ENCODE measurements around the gene LRP1B. TPM values are rescaled to one million over a fixed set of nuclear protein-coding genes. Genes with fewer than 3 reads are reported as not detected.

LRP1B gene
- polyA plus RNA-seq, 3 donors: 0.55 to 1.3 (median 0.78) TPM

- no peak for DNase-seq
These were observed 88.8 kb downstream of the LRP1B start for GRCh38 chr2:142041996-142042395.

- no peak for DNase-seq
These were observed 89.7 kb downstream of the LRP1B start for GRCh38 chr2:142041105-142041504.

DNA sequence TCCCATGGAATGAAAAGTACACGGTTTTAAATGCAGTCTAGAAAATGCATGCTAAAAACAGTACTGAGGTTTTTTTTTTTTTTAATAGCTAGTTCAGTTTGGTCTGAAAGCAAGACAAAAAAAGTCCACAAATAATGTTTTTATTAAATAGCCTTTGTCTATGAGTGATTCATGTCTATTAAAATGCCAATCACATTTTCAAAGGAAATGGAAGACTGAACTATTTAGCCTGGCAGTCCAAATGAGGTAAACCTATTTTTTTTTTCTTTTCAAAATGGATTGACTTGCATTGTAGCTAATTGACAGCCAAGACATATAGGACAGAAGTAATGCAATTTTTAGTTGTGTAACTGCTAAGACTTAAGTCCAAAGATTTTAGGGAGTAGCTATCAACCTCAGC is 90.3 kb downstream of the LRP1B start:
- DNase-seq: no peak

GRCh38 chr2:142038826-142039225 is 92.0 kb downstream of the LRP1B start:
- DNase-seq: no peak

GRCh38 chr2:142037744-142038143 is 93.1 kb downstream of the LRP1B start:
- no peak for DNase-seq

DNA sequence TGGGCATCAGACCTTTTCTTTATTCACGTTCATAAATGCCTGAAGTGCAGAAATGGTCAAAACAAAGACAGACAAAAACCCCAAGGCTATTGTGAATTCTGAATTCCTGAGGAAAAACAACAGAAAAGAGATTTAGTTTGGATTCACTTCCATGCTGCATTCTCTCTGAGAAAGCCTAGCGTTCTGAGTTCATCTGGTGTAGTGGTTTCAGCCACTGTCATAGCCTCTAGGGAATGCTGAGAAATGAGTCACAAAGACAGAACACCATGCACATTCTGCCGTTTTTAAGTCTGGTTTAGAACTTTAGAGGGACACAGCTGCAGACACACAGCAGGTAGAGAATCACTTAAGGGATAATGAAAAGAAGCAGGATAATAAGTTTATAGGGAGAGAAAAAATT is 93.8 kb downstream of the LRP1B start:
- DNase-seq: no peak

DNA sequence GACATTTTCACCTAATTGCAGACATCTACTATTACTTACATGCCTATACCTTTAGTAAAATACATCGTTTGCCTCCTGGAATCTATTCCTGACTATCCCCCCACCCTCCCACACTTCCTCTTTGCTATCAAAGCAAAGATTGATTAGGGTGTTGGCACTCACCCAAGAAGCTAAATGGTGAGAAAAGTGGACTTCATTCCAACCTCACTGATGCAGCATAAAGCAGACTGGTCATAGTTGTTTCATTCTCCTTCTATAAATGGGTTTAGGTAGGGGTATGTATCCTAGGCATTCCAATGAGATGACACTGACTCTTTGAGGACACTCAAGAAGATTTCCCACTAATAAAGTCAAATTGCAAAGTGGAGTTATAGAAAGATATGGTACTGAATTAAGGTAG is 97.4 kb downstream of the LRP1B start:
- no peak for DNase-seq

DNA sequence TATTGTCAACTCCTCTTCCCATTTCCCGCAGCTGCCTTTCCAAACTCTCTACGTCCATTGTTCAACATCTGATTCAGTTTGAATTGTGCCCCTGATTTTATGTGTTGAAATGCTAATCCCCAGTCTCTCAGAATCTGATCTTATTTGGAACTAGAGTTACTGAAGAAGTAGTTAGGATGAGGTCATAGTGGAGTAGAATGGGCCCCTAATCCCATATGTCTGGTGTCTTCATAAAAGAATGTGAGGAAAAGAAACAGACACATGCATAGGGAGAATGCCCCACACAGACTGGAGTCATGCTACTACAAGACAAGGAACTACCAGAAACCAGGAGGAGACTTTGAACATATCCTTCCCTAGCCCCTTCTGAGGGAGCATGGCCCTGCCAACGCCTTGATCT is 99.2 kb downstream of the LRP1B start:
- DNase-seq: no peak

DNA sequence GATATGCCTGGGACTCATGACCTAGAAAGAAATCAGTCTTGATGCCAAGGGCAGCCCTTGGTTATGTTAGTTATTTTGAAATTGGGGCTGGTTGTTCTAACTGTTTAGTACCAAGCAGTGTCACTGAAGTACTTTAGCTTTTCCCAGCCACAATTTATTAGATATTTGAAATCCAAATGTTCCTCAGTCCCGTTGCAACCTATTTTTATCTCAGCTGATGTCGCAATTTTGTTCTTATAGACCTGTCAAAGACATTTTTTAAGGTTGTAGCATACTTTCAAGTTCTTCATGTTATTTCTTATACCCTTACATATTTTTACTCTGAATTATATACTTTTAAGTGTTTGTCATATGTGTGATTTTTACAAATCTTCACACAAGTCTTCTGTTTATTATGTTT is 100.1 kb downstream of the LRP1B start:
- no peak for DNase-seq

- DNase-seq: no peak
These were observed 100.8 kb downstream of the LRP1B start for GRCh38 chr2:142029974-142030373.

DNA sequence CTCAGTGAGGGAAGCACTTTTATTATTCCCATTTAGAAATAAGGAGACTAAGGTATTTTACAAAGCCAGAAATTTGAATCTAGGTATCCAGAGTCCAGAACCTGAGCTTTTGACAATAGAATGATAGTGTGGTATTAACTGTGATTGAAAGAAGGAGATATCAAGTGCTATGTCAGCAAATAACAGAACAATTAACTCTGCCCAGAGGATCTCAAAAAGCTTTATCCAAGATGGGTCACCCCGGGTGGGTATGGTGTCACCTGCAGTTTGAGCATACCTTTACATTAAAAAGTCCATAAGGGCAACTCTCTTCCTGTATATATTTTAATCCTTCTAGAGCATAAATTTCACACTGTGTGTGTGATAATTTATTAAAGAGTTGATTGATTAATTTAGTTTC is 105.4 kb downstream of the LRP1B start:
- no peak for DNase-seq

- no peak for DNase-seq
These were observed 110.4 kb downstream of the LRP1B start for GRCh38 chr2:142020368-142020767.

GRCh38 chr2:142014536-142014935 is 116.3 kb downstream of the LRP1B start:
- DNase-seq: no peak

DNA sequence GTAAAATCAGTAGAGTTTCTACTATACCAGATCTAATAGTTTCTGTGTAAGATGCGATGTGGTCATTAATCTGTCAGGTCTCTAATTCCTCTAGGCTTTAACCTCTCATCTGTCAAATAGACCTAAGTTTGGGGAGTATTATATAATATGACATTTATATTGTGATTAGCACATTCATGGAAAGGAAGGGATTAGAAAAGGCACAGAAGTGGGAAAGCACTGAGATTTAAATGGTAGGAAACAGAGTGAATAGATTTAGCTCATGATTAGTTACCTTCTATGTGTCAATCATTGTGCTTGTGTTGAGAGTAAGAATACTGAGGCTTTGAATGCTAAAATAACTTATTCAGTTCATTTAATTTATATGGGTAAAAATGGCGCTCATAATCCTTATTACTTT is 118.0 kb downstream of the LRP1B start:
- no peak for DNase-seq

DNA sequence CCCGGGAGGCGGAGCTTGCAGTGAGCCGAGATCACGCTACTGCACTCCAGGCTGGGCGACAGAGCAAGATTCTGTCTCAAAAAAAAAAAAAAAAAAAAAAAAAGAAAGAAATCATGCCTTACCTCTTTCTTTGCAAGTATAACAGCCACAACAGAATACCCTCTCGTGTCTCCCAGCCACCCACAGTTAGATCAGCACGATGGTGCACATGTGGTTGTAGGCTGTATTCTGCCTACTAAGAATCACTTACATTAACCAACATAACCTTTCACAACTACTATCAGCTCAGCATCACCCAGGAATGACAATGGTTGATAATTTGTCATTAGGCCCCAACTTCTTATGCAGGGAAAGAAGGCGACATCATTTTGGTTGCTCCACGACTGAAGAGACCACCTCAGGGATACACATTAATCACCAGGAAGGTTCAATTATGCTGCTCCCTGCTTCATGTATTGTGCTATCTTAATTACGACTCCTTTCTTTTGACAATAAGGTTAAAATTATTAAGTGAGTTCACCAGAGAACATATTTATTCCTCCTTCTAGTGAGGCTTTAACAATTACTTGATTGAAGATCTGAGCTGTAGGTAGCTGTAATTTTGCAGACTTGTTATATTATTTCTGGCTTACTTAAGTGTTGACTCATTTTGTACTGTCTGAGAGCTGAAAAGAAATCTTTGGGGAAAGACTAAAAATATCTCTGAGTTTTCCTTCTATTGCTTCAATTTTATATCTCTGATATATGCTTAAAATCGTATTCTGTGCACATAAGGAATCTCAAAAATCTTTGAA is 120.1 kb downstream of the LRP1B start:
- no peak for DNase-seq

DNA sequence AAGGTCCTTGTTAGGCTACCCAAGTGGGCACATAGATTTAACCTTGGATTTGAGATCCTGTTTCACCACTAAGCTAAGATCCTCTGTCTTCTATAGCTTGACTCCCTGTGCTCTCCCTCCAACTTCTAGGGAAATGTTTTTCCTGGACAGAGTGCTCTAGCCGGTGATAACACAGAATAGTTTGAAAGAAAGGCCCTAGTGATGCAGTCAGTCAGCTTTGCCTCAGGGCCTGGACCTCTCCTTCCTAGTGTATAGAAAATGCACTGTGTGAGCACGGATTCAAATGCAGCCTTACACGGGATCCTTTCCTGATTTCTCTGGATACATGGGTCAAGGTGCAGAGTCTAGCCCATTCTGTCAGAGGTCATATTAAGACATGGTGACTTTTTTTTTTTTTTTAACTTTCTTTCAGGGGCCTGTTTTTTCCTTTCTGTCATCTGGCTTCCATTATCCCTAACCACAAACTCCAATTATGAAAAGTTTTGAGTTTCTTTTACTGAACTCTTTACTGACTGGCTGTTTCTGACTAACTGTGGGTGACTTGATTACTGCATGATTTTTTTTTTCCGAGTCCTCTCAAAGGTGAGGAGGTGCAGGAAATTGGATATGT is 122.6 kb downstream of the LRP1B start:
- DNase-seq: no peak

GRCh38 chr2:141994066-141994465 is 136.8 kb downstream of the LRP1B start:
- no peak for DNase-seq

- no peak for DNase-seq
These were observed 138.1 kb downstream of the LRP1B start for GRCh38 chr2:141992695-141993094.

- no peak for DNase-seq
These were observed 162.4 kb downstream of the LRP1B start for GRCh38 chr2:141968433-141968832.

GRCh38 chr2:141967980-141968379 is 162.8 kb downstream of the LRP1B start:
- DNase-seq: no peak

DNA sequence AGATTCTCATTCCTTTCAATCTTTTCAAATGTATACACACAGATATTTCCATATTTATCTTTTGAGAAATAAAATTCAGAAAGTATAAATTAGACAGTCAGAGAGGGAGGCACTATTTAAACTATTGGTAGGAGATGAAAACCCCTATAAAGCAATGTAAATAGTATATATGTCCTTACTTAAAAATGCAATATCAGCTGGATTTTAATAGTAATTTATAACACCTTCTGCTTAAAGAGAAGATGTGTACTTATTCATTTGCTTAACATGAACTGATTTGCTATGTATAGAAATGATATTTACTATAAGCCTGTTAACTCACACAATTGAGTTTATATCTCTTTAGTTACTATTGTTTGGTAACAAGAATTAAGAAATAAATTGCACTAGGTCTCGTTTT is 163.3 kb downstream of the LRP1B start:
- DNase-seq: no peak

- no peak for DNase-seq
These were observed 170.9 kb downstream of the LRP1B start for GRCh38 chr2:141959941-141960340.

- DNase-seq: no peak
These were observed 171.8 kb downstream of the LRP1B start for GRCh38 chr2:141959016-141959415.

Measured in renal pelvis (tissue), 4 donors.